ENCODE measurements around the gene LMNA. TPM values are rescaled to one million over a fixed set of nuclear protein-coding genes. Genes with fewer than 3 reads are reported as not detected.
A peak's percentile ranks its signal among the peaks of the same experiment; 100 is the strongest.

LMNA gene
- total RNA-seq, 1 experiment from 2014 or later, result 944 TPM

DNA sequence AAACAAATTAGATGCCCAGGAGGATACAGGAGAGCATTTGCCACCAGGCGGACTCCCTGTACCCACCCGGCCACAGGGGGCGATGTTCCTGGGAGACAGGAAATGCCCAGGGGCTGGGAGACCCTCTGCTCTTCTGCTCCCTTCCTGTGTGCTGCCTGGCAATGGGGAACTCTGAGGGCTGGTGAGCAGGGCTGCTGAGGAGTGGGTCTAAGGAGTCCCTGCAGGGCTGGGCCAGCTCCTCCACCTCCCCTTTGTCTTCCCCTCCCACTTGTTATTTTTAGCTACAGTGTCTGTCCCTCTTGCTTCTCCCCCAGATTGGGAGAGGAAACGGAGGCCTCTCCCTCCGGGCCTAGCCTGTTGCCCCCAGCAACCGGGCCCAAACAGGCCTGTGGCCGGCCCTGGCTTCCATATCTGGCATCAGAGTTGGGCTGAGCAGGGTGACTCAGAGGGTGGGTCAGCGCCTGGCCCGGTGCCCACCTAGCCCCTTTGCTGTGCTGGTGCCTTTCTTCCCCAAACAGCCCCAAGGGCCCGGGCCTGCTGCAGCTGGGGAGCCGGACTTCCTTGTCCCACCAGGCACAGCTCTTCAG, 11.6 kb downstream of the LMNA start:
- H3K4me1 ChIP-seq (replicated peaks), result peaks cover 96% of the 10 kb centered on the region
- H3K9me3 ChIP-seq (replicated peaks), result no peaks in the 10 kb centered on the region
- H3K27me3 ChIP-seq (replicated peaks), result no peaks in the 10 kb centered on the region
- no peak overlapping the region for H3K4me3 ChIP-seq
- peak; percentile 98 for DNase-seq (ENCODE audit: low read depth in 1 of 2, low spot score in 2 of 2)
- peak overlapping the region; percentile 96 for H3K27ac ChIP-seq
- peaks cover 71% of the 10 kb centered on the region for H3K36me3 ChIP-seq

GRCh38 chr1:156126630-156127534, 12.4 kb downstream of the LMNA start:
- no peaks in the 10 kb centered on the region for H3K27me3 ChIP-seq (replicated peaks)
- no peak overlapping the region for H3K4me3 ChIP-seq
- peaks cover 89% of the 10 kb centered on the region for H3K4me1 ChIP-seq (replicated peaks)
- no peaks in the 10 kb centered on the region for H3K9me3 ChIP-seq (replicated peaks)
- peak overlapping the region; percentile 96 for H3K27ac ChIP-seq
- peak; percentile 89 to 91 for DNase-seq (ENCODE audit: low read depth in 1 of 2, low spot score in 2 of 2)
- peaks cover 73% of the 10 kb centered on the region for H3K36me3 ChIP-seq

- Histone ChIP-seq H3K27me3 (replicated peaks) (no peaks in the 10 kb centered on the region), H3K36me3 (peaks cover 75% of the 10 kb centered on the region), H3K9me3 (replicated peaks) (no peaks in the 10 kb centered on the region), H3K27ac (peak overlapping the region; percentile 90), H3K4me1 (replicated peaks) (peaks cover 75% of the 10 kb centered on the region), H3K4me3 (no peak overlapping the region)
- DNase-seq (ENCODE audit: low read depth in 1 of 2, low spot score in 2 of 2), result no peak
These were observed 13.8 kb downstream of the LMNA start for GRCh38 chr1:156128308-156128653.

DNA sequence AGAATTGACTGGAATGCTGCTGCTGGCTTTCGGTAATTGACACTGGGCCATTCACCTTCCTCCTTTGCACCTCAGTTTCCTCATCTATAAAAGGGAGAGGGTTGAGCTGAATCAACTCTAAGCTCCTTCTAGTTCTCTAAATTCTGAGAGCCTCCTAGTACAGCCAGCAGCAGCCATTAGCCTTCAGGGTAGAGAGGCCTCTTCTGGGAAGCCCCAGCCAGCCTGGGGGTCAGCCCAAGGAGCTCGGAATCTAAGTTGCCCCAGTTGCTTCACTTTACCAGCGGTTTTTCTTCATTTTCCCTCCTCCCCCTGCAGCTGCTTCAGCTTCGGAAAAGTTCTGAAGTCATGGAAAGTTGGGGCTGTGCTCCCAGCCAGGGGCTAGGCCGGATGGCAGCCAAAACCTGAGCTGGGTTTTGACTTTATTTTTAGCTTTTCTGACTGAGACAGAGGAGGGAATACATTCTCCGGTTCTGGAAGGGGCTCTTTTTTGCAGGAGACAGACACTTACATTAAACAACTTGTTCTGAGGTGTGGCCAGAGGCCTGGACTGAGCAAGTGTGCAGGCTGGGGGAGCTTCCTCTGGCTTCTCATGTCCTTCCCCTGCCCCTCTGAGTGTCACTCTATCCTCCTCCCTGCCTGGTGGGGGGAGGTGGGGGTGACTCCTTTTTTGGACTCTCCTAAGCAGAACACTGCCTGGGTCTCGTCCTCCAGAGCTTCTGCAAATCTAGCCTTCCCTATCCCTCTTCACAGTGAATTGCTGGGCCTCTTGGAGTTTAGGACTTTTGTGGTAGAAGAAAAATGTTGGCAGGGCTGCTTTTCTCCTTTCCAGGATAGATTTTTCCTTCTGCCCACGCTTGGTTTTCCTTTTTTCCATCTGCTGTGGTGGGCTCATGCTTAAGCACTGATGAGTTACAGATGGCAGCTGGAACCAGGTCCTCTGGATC, 14.4 kb downstream of the LMNA start:
- peak in 1 of 2 experiments; percentile 42 for DNase-seq (ENCODE audit: low read depth in 1 of 2, low spot score in 2 of 2)
- Histone ChIP-seq H3K36me3 (peaks cover 81% of the 10 kb centered on the region), H3K4me1 (replicated peaks) (peaks cover 68% of the 10 kb centered on the region), H3K4me3 (no peak overlapping the region), H3K27me3 (replicated peaks) (no peaks in the 10 kb centered on the region), H3K9me3 (replicated peaks) (no peaks in the 10 kb centered on the region), H3K27ac (peak overlapping the region; percentile 90)

DNA sequence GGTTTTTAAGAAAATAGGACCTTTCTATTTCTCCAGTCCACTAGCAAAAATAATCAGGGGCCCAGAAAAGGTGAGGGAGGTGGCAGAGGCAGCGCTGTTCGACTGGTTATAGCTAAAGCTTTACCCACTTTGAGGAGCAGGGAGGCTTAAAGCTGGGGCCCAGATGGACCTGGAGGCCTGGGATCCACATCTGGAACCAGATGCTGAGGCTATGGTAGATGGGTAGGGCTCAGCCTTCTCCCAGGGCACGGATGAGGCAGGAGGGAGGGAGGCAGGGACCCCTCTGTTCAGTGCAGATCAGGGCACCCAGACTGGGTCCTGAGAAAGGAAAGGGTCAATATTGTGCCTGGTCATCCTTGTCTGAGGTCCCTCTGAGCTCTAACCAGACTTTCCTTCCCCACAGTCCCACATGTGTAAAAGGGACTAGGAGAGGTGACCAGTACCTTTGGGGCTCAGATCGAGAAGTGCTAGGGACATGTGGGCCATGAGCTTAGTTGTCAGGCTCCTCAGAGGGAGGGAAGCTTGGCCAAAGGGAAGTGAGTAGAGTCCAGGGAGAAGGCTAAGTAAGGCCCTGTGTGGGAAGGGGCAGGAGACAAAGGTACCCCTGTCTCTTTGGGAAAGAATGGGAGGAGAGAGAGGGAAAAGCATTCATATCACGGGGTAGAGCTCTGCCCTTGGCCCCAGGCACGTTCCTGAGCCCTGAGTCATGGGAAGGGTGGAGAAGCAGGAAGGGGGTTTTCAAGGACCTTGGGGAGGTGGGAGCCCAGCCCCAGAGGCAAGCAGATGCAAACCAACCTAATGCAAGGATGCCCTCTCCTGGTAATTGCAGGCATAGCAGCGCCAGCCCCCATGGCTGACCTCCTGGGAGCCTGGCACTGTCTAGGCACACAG, 15.4 kb downstream of the LMNA start:
- Histone ChIP-seq H3K4me3 (no peak overlapping the region), H3K9me3 (replicated peaks) (no peaks in the 10 kb centered on the region), H3K4me1 (replicated peaks) (peaks cover 58% of the 10 kb centered on the region), H3K27ac (peak overlapping the region; percentile 90), H3K36me3 (peaks cover 84% of the 10 kb centered on the region), H3K27me3 (replicated peaks) (no peaks in the 10 kb centered on the region)
- peak; percentile 98 to 100 for DNase-seq (ENCODE audit: low read depth in 1 of 2, low spot score in 2 of 2)

GRCh38 chr1:156130578-156130942, 16.0 kb downstream of the LMNA start:
- Histone ChIP-seq H3K36me3 (peaks cover 84% of the 10 kb centered on the region), H3K27ac (peak overlapping the region; percentile 32; the same call in 1 of the 2 replicates), H3K9me3 (replicated peaks) (no peaks in the 10 kb centered on the region)

GRCh38 chr1:156134716-156135435, 20.4 kb downstream of the LMNA start:
- H3K4me3 ChIP-seq, result no peak overlapping the region
- peaks cover 9% of the 10 kb centered on the region for H3K4me1 ChIP-seq (replicated peaks)
- H3K9me3 ChIP-seq (replicated peaks), result no peaks in the 10 kb centered on the region
- peaks cover 94% of the 10 kb centered on the region for H3K36me3 ChIP-seq
- DNase-seq (ENCODE audit: low read depth in 1 of 2, low spot score in 2 of 2), result no peak
- no peaks in the 10 kb centered on the region for H3K27me3 ChIP-seq (replicated peaks)
- H3K27ac ChIP-seq, result no peak overlapping the region

More at GRCh38 chr1:156130578-156130942, 16.0 kb downstream of the LMNA start:
- no peak overlapping the region for H3K4me3 ChIP-seq
- H3K27me3 ChIP-seq (replicated peaks), result no peaks in the 10 kb centered on the region
- DNase-seq (ENCODE audit: low read depth in 1 of 2, low spot score in 2 of 2), result no peak
- peaks cover 52% of the 10 kb centered on the region for H3K4me1 ChIP-seq (replicated peaks)

DNA sequence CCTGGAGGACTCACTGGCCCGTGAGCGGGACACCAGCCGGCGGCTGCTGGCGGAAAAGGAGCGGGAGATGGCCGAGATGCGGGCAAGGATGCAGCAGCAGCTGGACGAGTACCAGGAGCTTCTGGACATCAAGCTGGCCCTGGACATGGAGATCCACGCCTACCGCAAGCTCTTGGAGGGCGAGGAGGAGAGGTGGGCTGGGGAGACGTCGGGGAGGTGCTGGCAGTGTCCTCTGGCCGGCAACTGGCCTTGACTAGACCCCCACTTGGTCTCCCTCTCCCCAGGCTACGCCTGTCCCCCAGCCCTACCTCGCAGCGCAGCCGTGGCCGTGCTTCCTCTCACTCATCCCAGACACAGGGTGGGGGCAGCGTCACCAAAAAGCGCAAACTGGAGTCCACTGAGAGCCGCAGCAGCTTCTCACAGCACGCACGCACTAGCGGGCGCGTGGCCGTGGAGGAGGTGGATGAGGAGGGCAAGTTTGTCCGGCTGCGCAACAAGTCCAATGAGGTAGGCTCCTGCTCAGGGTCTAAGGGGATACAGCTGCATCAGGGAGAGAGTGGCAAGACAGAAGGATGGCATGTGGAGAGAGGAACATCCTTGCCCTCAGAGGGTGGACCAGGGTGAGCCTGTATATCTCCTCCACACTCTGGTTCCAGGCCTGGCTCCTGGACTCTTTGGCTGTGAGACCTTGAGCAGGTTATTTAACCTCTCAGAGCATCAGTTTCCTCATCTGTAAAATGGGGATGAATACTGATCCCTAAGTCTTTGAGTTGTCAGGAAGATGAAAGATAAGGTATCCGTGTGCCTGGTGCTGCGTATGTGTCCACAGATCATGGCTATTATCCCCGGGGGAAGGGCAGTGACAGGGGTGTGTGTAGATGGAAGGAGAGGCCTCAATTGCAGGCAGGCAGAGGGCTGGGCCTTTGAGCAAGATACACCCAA, 21.7 kb downstream of the LMNA start:
- Histone ChIP-seq H3K27ac (no peak overlapping the region), H3K9me3 (replicated peaks) (no peaks in the 10 kb centered on the region), H3K36me3 (peaks cover 97% of the 10 kb centered on the region), H3K27me3 (replicated peaks) (no peaks in the 10 kb centered on the region), H3K4me1 (replicated peaks) (peaks cover 9% of the 10 kb centered on the region; the same call in 1 of the 2 replicates), H3K4me3 (no peak overlapping the region)
- DNase-seq (ENCODE audit: low read depth in 1 of 2, low spot score in 2 of 2), result no peak

- Histone ChIP-seq H3K27me3 (replicated peaks) (no peaks in the 10 kb centered on the region), H3K27ac (no peak overlapping the region), H3K36me3 (peaks cover 95% of the 10 kb centered on the region), H3K4me3 (no peak overlapping the region), H3K9me3 (replicated peaks) (no peaks in the 10 kb centered on the region), H3K4me1 (replicated peaks) (peaks cover 14% of the 10 kb centered on the region; the same call in 1 of the 2 replicates)
- no peak for DNase-seq (ENCODE audit: low read depth in 1 of 2, low spot score in 2 of 2)
These were observed 22.5 kb downstream of the LMNA start for GRCh38 chr1:156136970-156137483.

DNA sequence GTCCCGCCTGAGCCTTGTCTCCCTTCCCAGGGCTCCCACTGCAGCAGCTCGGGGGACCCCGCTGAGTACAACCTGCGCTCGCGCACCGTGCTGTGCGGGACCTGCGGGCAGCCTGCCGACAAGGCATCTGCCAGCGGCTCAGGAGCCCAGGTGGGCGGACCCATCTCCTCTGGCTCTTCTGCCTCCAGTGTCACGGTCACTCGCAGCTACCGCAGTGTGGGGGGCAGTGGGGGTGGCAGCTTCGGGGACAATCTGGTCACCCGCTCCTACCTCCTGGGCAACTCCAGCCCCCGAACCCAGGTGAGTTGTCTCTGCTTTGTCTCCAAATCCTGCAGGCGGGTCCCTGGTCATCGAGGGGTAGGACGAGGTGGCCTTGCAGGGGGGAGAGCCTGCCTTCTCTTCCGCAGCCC, 24.0 kb downstream of the LMNA start:
- H3K27ac ChIP-seq, result no peak overlapping the region
- H3K36me3 ChIP-seq, result peaks cover 81% of the 10 kb centered on the region
- no peak for DNase-seq (ENCODE audit: low read depth in 1 of 2, low spot score in 2 of 2)
- H3K4me1 ChIP-seq (replicated peaks), result peaks cover 14% of the 10 kb centered on the region; the same call in 1 of the 2 replicates
- no peaks in the 10 kb centered on the region for H3K9me3 ChIP-seq (replicated peaks)
- H3K27me3 ChIP-seq (replicated peaks), result no peaks in the 10 kb centered on the region
- H3K4me3 ChIP-seq, result no peak overlapping the region

- peaks cover 15% of the 10 kb centered on the region; the same call in 1 of the 2 replicates for H3K4me1 ChIP-seq (replicated peaks)
- H3K9me3 ChIP-seq (replicated peaks), result no peaks in the 10 kb centered on the region
- DNase-seq (ENCODE audit: low read depth in 1 of 2, low spot score in 2 of 2), result peak in 1 of 2 experiments; percentile 45
- H3K36me3 ChIP-seq, result peaks cover 55% of the 10 kb centered on the region
- H3K4me3 ChIP-seq, result no peak overlapping the region
- H3K27ac ChIP-seq, result no peak overlapping the region
- no peaks in the 10 kb centered on the region for H3K27me3 ChIP-seq (replicated peaks)
These were observed 26.6 kb downstream of the LMNA start for GRCh38 chr1:156140879-156141707.
